ENCODE measurements around the gene DENND5A. TPM values are rescaled to one million over a fixed set of nuclear protein-coding genes. Genes with fewer than 3 reads are reported as not detected.

DENND5A gene
- total and polyA plus RNA-seq, 3 donors from 2014 or later: 51.2 to 88.8 (median 73.6) TPM

DNA sequence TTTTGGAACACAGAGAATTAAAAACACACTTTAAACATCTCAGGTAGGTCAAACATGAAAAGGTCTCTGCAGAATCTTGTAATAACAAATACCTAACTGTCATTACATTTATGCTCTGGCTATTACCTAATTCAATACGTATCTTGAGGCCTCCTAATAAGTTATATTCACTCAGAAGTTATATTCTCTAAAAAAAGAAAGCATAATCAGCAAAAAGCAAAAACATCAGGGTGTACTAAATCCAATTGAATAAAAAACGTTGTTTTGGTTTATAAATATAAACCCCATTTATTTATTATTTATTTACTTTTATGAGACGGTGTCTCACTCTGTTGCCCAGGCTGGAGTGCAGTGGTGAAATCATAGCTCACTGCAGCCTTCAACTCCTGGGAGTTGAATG is 39.0 kb upstream of the DENND5A start:
- Histone ChIP-seq H3K27me3 (no peaks in the 10 kb centered on the region), H3K27ac (no peak overlapping the region), H3K4me3 (no peak overlapping the region), H3K36me3 (ENCODE audit: low read depth, missing control alignments) (no peaks in the 10 kb centered on the region), H3K4me1 (no peaks in the 10 kb centered on the region), H3K9me3 (no peaks in the 10 kb centered on the region)
- whole genome bisulfite sequencing, 2 donors: 76 to 77% methylated on average over 3 of the region's 3 CpGs
- DNase-seq: no peak
- no peak for TF ChIP-seq POLR2A (IDR thresholded peaks at IDR 0.05)
- TF ChIP-seq, protein P1, sequence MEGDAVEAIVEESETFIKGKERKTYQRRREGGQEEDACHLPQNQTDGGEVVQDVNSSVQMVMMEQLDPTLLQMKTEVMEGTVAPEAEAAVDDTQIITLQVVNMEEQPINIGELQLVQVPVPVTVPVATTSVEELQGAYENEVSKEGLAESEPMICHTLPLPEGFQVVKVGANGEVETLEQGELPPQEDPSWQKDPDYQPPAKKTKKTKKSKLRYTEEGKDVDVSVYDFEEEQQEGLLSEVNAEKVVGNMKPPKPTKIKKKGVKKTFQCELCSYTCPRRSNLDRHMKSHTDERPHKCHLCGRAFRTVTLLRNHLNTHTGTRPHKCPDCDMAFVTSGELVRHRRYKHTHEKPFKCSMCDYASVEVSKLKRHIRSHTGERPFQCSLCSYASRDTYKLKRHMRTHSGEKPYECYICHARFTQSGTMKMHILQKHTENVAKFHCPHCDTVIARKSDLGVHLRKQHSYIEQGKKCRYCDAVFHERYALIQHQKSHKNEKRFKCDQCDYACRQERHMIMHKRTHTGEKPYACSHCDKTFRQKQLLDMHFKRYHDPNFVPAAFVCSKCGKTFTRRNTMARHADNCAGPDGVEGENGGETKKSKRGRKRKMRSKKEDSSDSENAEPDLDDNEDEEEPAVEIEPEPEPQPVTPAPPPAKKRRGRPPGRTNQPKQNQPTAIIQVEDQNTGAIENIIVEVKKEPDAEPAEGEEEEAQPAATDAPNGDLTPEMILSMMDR (IDR thresholded peaks at IDR 0.05): no peak
- intact Hi-C loops (cut with DNase I; ENCODE audit: low total_unique reads): no loop called here

DNA sequence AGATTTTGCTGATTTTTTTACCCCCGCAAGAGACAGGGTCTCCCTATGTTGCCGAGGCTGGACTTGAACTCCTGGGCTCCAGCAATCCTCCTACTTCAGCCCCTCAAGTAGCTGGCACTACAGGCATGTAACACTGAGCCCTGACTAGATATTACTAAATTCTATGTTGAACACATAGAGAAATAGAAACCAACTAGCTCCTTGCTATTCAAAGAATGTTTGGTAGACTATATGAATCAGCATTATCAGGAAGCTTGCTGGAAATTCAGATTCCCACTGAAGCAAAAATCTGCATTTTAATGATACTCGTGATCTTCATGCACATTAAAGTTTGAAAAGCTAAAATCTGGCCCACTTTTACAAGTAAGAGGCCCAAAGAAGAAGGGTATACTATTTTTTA is 37.3 kb upstream of the DENND5A start:
- Histone ChIP-seq H3K4me1 (no peaks in the 10 kb centered on the region), H3K27ac (no peak overlapping the region), H3K4me3 (no peak overlapping the region), H3K27me3 (no peaks in the 10 kb centered on the region), H3K9me3 (no peaks in the 10 kb centered on the region), H3K36me3 (ENCODE audit: low read depth, missing control alignments) (no peaks in the 10 kb centered on the region)
- WGBS, 2 donors: 90 to 96% methylated on average over 3 of the region's 3 CpGs
- no peak for DNase-seq
- TF ChIP-seq, protein P1 (IDR thresholded peaks at IDR 0.05): no peak
- TF ChIP-seq POLR2A (IDR thresholded peaks at IDR 0.05): no peak
- intact Hi-C loops (cut with DNase I; ENCODE audit: low total_unique reads): no loop called here

DNA sequence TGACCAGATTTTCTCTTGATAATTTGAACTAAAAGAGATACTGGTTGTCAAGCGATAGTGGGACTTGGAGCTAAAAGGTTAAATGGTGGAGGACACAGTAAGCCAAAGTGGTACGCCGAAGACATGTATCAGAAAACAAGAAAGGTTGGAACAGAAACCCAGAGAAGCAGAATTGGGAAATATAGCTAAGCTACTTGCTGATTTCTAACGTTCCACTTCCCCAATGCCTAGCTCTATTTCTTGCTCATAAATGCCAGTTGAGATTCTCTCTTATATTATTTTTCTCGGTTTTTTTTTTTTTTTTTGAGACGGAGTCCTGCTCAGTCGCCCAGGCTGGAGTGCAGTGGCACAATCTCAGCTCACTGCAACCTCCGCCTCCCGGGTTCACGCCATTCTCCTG is 36.6 kb upstream of the DENND5A start:
- WGBS, 2 donors: 73 to 79% methylated on average over 10 of the region's 10 CpGs
- Histone ChIP-seq H3K27ac (no peak overlapping the region), H3K4me1 (no peaks in the 10 kb centered on the region), H3K9me3 (no peaks in the 10 kb centered on the region), H3K27me3 (no peaks in the 10 kb centered on the region), H3K36me3 (ENCODE audit: low read depth, missing control alignments) (no peaks in the 10 kb centered on the region), H3K4me3 (no peak overlapping the region)
- intact Hi-C loops (cut with DNase I; ENCODE audit: low total_unique reads): no loop called here
- TF ChIP-seq, protein P1 (IDR thresholded peaks at IDR 0.05): no peak
- no peak for TF ChIP-seq POLR2A (IDR thresholded peaks at IDR 0.05)
- no peak for DNase-seq

DNA sequence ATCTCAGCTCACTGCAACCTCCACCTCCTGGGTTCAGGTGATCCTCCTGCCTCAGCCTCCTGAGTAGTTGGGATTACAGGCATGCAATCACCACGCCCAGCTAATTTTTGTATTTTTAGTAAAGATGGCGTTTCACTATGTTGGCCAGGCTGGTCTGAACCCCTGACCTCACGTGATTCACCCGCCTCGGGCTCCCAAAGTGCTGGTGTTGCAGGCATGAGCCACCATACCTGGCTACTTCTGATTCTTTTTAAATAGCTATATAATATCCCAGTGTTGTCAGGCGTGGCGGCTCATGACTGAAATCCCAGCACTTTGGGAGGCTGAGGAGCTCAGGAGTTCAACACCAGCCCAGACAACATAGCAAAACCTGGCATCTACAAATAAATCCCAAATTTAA is 28.5 kb upstream of the DENND5A start:
- TF ChIP-seq, protein P1 (IDR thresholded peaks at IDR 0.05): no peak
- TF ChIP-seq POLR2A (IDR thresholded peaks at IDR 0.05): no peak
- Histone ChIP-seq H3K27me3 (no peaks in the 10 kb centered on the region), H3K9me3 (no peaks in the 10 kb centered on the region), H3K36me3 (ENCODE audit: low read depth, missing control alignments) (no peaks in the 10 kb centered on the region), H3K4me1 (no peaks in the 10 kb centered on the region), H3K4me3 (no peak overlapping the region), H3K27ac (no peak overlapping the region)
- no peak for DNase-seq
- intact Hi-C loops (cut with DNase I; ENCODE audit: low total_unique reads): no loop called here
- 89 to 97% methylated on average over 7 of the region's 7 CpGs for WGBS, 2 donors

DNA sequence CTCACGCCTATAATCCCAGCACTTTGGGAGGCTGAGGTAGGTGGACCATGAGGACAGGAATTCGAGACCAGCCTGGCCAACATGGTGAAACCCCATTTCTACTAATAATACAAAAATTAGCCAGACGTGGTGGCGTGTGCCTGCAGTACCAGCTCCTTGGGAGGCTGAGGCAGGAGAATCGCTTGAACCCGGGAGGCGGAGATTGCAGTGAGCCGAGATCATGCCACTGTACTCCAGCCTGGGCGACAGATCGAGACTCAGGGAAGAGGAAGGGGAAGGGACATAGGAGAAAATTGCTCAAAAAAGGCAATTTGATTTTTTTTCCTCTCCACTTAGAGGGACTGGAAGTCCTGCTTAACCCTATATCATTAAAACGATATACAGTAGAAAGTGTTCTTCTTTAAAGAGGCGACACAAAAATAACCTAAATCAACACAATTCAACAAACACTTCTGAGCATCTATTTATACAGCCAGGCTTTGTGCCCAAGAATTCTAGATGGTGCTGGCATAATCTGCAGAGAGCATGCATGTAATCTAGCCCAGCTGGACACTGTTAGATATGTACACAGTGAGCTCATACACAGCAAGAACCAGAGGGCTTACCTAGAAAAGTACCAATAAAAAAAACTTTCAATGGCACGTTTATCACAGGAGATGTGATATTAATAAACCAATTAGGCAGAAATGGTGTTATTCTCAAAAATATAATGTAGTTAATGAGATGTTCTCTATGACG is 20.9 kb upstream of the DENND5A start:
- Histone ChIP-seq H3K4me3 (no peak overlapping the region), H3K27me3 (no peaks in the 10 kb centered on the region), H3K4me1 (no peaks in the 10 kb centered on the region), H3K9me3 (no peaks in the 10 kb centered on the region), H3K36me3 (ENCODE audit: low read depth, missing control alignments) (no peaks in the 10 kb centered on the region), H3K27ac (no peak overlapping the region)
- WGBS, 2 donors: 82 to 84% methylated on average over 14 of the region's 14 CpGs
- no peak for TF ChIP-seq POLR2A (IDR thresholded peaks at IDR 0.05)
- TF ChIP-seq, protein P1 (IDR thresholded peaks at IDR 0.05): no peak
- DNase-seq: no peak
- intact Hi-C loops (cut with DNase I; ENCODE audit: low total_unique reads): no loop called here
